ENCODE results near the gene SLX4.

GRCh38 chr16:3562914-3563480, 48.4 kb downstream of the SLX4 start:
- no peak for TF ChIP-seq RAD21 (conservative IDR thresholded peaks at IDR 0.05 in 1 of 2, IDR thresholded peaks at IDR 0.05 in 1 of 2)
- no peak for TF ChIP-seq CHD2 (IDR thresholded peaks at IDR 0.05; ENCODE audit: low read length, partially characterized antibody)
